A549 treated with RU486 at 1 μM for 4 hours (cell line): Measurements from ENCODE around the gene CST5. TPM values are rescaled to one million over a fixed set of nuclear protein-coding genes. Genes with fewer than 3 reads are reported as not detected.

Experiments
- total RNA-seq: library from RNA; stranded (reverse); fragments of 200-300 nt; extraction: Qiagen RNA extraction; gene quantifications from 5 replicates; pipeline ENCODE4 v1.2.3, GENCODE V29; 2022; ENCODE audit warnings: low read depth

CST5 gene, protein sequence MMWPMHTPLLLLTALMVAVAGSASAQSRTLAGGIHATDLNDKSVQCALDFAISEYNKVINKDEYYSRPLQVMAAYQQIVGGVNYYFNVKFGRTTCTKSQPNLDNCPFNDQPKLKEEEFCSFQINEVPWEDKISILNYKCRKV
- total RNA-seq: not detected in 5 replicates

DNA sequence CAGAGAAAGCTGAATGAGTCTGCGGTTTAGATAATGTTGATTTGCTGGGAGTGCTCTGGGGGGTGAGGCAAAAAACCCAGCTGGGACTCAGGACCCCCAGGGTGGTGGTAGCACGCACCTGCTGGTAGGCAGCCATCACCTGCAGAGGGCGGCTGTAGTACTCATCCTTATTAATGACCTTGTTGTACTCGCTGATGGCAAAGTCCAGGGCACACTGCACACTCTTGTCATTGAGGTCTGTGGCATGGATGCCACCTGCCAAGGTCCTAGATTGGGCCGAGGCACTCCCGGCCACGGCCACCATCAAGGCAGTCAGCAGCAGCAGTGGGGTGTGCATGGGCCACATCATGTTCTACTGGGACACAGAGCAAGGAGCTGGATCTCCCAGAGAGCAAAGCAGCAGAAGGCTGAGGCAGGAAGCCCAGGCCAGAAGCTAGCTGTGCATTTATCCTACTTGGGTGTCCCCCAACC is at the start of gene CST5:
Gene CST5 (minus strand): TSS at position 421 of the 471 bp plus-strand sequence. CDS start 72 bp downstream, at position 349.

DNA sequence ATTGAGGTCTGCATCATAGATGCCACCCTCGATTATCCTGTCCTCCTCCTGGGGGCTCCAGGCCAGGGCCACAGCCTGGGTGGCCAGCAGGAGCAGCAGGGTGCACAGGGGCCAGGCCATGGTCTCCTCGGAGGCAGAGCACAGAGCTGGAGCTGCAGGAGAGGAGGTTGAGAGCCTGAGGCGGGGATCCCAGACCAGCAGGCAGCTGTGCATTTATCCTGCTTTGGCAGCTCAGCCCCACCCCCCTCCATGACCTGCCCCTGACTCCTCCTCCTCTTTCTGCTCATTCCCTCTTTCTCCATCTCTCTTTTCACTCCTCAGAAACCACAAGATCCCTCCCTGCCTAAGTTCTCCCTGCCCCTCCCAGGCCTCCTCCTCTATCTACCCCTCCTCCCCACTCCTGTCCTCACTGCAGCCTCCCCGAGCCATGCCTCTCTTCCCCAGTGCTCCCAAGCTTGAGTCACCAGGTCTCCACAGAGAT is 53.0 kb downstream of the CST5 start, which contains the start of gene CST2:
Gene CST2 (minus strand): TSS at position 189 of the 481 bp plus-strand sequence. CDS start 69 bp downstream, at position 120.

Other genes with a start within 250 kb of the CST5 start
- 228 to 416 TPM (median 390 TPM) in 5 replicates for gene CST3, start 241.8 kb downstream of the CST5 start, total RNA-seq
- not detected in 5 replicates for gene CST4, start 190.7 kb downstream of the CST5 start, total RNA-seq
- 0.72 to 1.2 TPM (median 0.85 TPM) in 5 replicates for gene CST1, start 128.8 kb downstream of the CST5 start, total RNA-seq
- 0.23 to 0.53 TPM (median 0.38 TPM) in 3 of 5 replicates, not detected in the others for gene CST2, start 53.0 kb downstream of the CST5 start, total RNA-seq
- not detected in 5 replicates for gene GGTLC1, start 109.0 kb upstream of the CST5 start, total RNA-seq